ENCODE data around the gene B4GALT5. TPM values are rescaled to one million over a fixed set of nuclear protein-coding genes. Genes with fewer than 3 reads are reported as not detected.

Gene B4GALT5
- polyA plus RNA-seq, 1 of the 3 experiments (the other 2 are of a cell fraction): 35.1 TPM

- Histone ChIP-seq H3K36me3 (replicated peaks in 1 of 2; ENCODE audit: control insufficient read depth in 1 of 2, insufficient read depth in 2 of 2, low read length in 1 of 2) (no peaks in the 10 kb centered on the region), H4K20me1 (ENCODE audit: insufficient read depth) (no peaks in the 10 kb centered on the region), H3K4me3 (ENCODE audit: low read depth in 2 of 2, low read length in 1 of 2) (no peak overlapping the region), H3K27me3 (ENCODE audit: insufficient read depth) (no peaks in the 10 kb centered on the region), H3K9me3 (no peaks in the 10 kb centered on the region), H3F3A (replicated peaks; ENCODE audit: insufficient read depth) (no peaks in the 10 kb centered on the region), H3K9me2 (no peaks in the 10 kb centered on the region), H3K9ac (no peak overlapping the region), H3K27ac (ENCODE audit: low read depth in 2 of 2, low read length in 1 of 2) (no peak overlapping the region), H3K4me2 (no peak overlapping the region), H3K4me1 (ENCODE audit: control insufficient read depth in 1 of 2, insufficient read depth in 2 of 2, low read depth in 1 of 2, low read length in 1 of 2) (no peaks in the 10 kb centered on the region), H2AFZ (ENCODE audit: low read depth) (no peak overlapping the region), H3K79me2 (ENCODE audit: insufficient read depth) (no peaks in the 10 kb centered on the region)
- 92% methylated on average over 4 of the region's 4 CpGs for WGBS (ENCODE audit: low lambda C conversion rate)
- TF ChIP-seq FOXM1 (IDR thresholded peaks at IDR 0.05; ENCODE audit: low read depth) (no peak), POLR2AphosphoS5 (IDR thresholded peaks at IDR 0.05; ENCODE audit: low read depth, low read length) (no peak), SIN3A (IDR thresholded peaks at IDR 0.05; ENCODE audit: borderline replicate concordance, low read depth, low read length) (no peak), YY1 (IDR thresholded peaks at IDR 0.05; ENCODE audit: low read depth) (no peak), TCF12 (IDR thresholded peaks at IDR 0.05) (no peak), SMC3 (IDR thresholded peaks at IDR 0.05; ENCODE audit: low read depth, low read length) (no peak), RXRA (IDR thresholded peaks at IDR 0.05; ENCODE audit: borderline replicate concordance, low read depth) (no peak), RCOR1 (IDR thresholded peaks at IDR 0.05; ENCODE audit: low read length) (no peak), NRF1 (IDR thresholded peaks at IDR 0.05; ENCODE audit: low read depth, low read length) (no peak), RAD21 (IDR thresholded peaks at IDR 0.05; ENCODE audit: low read length) (no peak), JUND (IDR thresholded peaks at IDR 0.05) (no peak), GATA2 (CRISPR knock-in tag; IDR thresholded peaks at IDR 0.05) (no peak), CTCF (IDR thresholded peaks at IDR 0.05) (no peak), USF2 (IDR thresholded peaks at IDR 0.05; ENCODE audit: borderline replicate concordance, low read depth, low read length) (no peak), EZH2phosphoT487 (IDR thresholded peaks at IDR 0.05; ENCODE audit: borderline replicate concordance, low read depth) (no peak), MAX (IDR thresholded peaks at IDR 0.05; ENCODE audit: low read depth) (no peak)
- no peak for DNase-seq
- ChIA-PET POLR2A (no interaction called here), CTCF (interaction anchor here (0.6 to 0.7 kb wide), 2 partner anchors 37 to 1043 kb away, joined by 3 to 4 read pairs; no protein-coding TSS in a partner anchor)
These were observed 13.8 kb upstream of the B4GALT5 start for GRCh38 chr20:49727478-49727877.

- no peak overlapping the region for H3K4me2 ChIP-seq
- no peak for DNase-seq
- TF ChIP-seq GATA2 (CRISPR knock-in tag; IDR thresholded peaks at IDR 0.05) (no peak), USF2 (IDR thresholded peaks at IDR 0.05; ENCODE audit: borderline replicate concordance, low read depth, low read length) (no peak), SMC3 (IDR thresholded peaks at IDR 0.05; ENCODE audit: low read depth, low read length) (no peak), TEAD4 (IDR thresholded peaks at IDR 0.05; ENCODE audit: borderline replicate concordance, insufficient read depth) (no peak), GABPA (IDR thresholded peaks at IDR 0.05; ENCODE audit: low read depth) (no peak), POLR2AphosphoS5 (IDR thresholded peaks at IDR 0.05; ENCODE audit: low read depth, low read length) (no peak), TAF1 (IDR thresholded peaks at IDR 0.05; ENCODE audit: borderline replicate concordance, low read depth, low read length) (no peak), CTCF (IDR thresholded peaks at IDR 0.05) (no peak), TCF12 (IDR thresholded peaks at IDR 0.05) (no peak)
- H2AFZ ChIP-seq (ENCODE audit: low read depth): no peak overlapping the region
- no peaks in the 10 kb centered on the region for H3K9me2 ChIP-seq
- no peaks in the 10 kb centered on the region for H3F3A ChIP-seq (replicated peaks; ENCODE audit: insufficient read depth)
- WGBS (ENCODE audit: low lambda C conversion rate): 76% methylated on average over 2 of the region's 2 CpGs
- no peaks in the 10 kb centered on the region for H4K20me1 ChIP-seq (ENCODE audit: insufficient read depth)
- no peaks in the 10 kb centered on the region for H3K27me3 ChIP-seq (ENCODE audit: insufficient read depth)
- H3K79me2 ChIP-seq (ENCODE audit: insufficient read depth): no peaks in the 10 kb centered on the region
- ChIA-PET POLR2A (no interaction called here), CTCF (no interaction called here)
- no peaks in the 10 kb centered on the region for H3K9me3 ChIP-seq
- H3K36me3 ChIP-seq (replicated peaks in 1 of 2; ENCODE audit: control insufficient read depth in 1 of 2, insufficient read depth in 2 of 2, low read length in 1 of 2): no peaks in the 10 kb centered on the region
- H3K9ac ChIP-seq: no peak overlapping the region
- H3K4me3 ChIP-seq (ENCODE audit: low read depth in 2 of 2, low read length in 1 of 2): no peak overlapping the region
- no peaks in the 10 kb centered on the region for H3K4me1 ChIP-seq (ENCODE audit: control insufficient read depth in 1 of 2, insufficient read depth in 2 of 2, low read depth in 1 of 2, low read length in 1 of 2)
- no peak overlapping the region for H3K27ac ChIP-seq (ENCODE audit: low read depth in 2 of 2, low read length in 1 of 2)
These were observed 12.0 kb upstream of the B4GALT5 start for GRCh38 chr20:49725694-49726093.

Data from SK-N-SH (cell line).